GM18519 (cell line): ENCODE results near the gene COL2A1.

Experiments used
- ATAC-seq: cut with Tn5 transposase; IDR thresholded peaks from one replicate; pipeline ENCODE4 v1.9.1; 2021; ENCODE audit warnings: mild to moderate bottlenecking, moderate library complexity; ENCODE audit not compliant: unreplicated experiment, low FRiP score

COL2A1 gene

DNA sequence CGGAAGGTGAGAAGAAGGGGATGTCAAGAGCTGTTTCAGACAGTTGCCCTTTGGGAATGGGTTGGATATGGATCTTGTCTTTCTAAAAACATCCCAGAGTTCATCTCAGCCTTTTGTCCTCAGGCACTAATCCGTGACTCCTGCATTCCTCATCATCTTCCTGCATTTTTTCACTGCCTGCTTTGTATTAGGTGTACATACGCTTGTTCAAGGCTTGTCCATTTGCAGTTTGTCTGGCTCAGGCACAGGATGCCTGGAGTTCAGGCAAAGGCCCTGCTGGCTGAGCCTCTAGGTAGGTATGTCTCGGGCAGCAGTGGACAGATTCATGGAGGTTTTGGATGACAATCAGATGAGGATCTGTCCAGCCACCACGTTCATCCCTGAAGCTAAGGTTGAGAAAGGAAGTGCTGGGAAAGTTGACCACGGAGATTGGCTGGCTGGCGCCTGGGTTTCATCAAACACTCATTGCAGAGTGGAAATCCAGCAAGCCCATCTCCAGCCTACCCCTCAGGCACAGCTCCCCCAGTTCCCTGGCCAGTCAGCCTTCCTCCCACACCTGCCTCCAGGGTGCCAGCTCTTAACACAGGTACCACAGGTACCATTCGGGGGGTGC, 53.3 kb downstream of the COL2A1 start:
- no peak for ATAC-seq

DNA sequence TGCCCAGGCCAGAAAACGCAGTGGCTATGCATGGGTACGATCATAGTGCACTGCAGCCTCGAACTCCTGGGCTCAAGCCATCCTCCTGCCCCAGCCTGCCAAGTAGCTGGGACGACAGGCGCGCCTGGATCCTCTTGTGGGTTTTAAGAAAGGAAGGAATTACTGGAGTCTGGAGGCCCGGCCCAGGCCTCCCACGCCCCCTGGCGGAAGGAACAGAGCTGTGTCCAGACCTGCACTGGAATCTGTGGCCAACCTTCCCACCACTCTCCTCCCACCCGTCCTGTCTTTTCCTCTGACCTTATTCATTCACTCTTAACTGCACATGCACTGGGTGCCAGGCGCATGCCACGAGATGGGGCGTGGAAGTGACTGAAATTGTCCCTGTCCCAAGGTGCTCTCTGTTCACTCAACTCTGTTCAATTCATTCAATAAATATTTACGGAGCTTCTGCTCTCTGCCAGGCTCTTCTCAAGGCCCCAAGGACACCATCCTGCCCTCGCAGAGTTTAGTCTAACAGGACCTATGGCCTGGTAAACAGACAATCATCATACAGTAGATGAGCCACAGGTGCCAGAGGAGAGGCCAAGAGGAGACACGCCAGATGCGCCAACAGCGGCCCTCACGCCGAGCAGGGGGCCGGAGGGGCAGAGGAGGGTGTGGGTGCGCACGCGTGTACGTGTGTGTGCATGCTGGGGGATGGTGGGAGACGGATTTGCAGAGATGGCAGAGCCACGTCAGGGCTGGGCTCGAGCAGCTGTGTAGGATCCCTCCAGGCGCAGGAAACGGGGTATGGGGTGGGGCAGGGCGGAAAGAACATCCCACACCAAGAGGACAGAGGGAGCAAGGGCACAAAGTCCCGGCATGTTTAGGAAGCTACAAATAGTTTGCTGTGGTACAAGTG, 54.6 kb downstream of the COL2A1 start:
- no peak for ATAC-seq

DNA sequence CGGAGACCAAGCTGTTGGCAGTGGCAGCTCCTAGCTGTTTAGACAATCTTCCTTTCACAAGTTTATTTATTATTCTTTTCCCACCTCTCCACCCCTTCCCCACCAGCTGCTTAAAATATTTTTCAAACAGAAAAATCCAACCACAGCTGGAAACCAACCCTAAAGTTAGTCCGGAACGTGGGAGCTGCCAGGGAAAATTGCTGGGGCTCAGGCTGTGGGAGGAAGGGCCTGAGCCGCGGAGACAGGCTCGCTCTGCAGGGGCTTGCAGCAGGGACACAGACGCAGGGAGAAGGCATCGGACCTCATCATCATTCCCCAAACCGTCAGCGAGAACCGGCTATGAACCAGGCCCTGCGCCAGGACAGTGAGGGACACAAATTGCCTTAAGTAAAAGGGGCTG, 56.9 kb downstream of the COL2A1 start:
- no peak for ATAC-seq

DNA sequence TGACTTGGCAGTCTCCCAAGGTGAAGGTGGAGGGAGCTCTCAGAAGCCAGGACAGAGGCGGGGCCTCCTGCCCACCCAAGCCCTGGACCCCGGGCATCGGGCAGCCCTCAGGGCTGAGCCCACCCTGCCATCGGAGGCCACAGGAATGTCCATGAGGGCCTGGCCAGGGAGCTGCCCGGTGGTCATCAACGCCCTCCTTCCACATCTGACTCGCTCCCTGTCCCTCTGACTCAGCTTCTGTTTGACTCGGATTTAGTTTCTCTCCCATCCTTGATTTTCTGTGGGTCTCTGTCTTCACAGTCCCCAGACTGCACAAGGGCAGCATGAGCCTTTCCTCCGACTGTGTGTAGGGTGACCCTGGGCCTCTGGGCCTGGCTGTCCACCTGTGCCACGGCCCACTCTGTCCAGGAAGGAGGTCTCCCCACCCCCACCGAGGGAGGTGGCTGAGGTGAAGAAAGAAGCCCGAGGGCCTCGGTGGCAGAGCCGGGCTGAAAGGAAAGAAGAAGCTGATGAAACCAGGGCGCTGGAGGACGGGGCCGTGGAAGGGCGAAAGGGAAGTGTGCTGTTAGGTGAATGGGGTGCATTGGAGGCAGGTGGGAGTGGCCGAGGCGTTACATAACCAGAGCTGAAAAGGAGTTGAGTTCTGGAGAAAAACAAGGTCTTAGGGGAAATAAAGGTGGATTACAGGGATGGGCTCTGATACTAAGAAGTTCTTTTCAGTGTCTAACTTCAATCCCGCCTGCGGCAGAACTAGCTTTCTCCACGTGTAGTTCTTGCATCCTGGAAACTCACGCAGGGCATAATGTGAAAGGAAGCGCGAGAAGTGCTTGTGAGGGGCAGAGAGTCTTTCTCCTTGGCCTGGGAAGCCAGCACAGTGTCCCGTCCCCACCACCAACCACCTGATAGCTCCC, 57.6 kb downstream of the COL2A1 start:
- ATAC-seq: no peak

DNA sequence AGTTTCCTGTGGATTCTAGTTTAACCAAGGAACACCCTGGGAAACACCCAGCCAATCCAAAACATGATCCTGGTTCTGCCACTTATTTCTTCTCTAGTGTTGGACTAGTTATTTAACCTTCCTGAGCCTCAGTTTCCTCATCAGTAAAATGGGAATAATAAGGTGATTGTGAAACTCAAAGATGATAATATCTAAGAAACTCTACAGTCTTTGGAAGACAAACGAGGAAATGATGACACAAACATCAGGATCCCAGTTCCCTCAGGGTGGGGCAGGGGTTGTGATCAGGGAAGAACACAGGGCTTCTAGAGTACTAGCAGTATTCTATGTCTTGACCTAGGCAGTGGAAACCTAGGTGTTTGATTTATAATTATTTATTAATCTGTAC, 58.9 kb downstream of the COL2A1 start:
- no peak for ATAC-seq

DNA sequence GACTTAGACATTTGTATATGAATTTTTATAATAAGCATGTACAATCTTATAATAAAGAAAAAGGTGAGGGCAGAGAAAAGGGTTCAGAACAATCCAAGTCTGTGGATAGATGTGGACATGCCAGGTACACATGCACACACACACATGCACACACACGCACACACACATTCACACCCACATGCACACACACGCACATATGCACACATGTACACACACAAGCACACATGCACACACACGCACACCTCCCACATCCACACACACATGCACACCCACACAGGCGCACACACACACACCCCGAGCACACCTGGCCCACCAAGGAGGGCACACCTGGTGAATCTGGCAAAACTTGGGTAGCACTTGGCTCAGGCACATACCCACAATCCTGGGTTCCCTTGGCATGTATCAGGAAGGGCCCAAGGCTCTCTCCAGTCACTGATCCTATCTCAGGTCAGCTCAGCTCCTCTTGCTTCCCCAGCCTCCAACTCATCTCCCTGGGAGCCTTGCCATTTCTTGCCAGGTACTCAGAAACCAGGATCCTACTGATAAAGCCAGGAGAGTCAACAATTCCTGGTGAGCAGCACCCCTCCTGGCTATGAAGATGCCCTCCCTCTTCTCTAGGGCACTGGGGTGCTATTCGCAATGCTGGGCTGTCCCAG, 59.5 kb downstream of the COL2A1 start:
- no peak for ATAC-seq

DNA sequence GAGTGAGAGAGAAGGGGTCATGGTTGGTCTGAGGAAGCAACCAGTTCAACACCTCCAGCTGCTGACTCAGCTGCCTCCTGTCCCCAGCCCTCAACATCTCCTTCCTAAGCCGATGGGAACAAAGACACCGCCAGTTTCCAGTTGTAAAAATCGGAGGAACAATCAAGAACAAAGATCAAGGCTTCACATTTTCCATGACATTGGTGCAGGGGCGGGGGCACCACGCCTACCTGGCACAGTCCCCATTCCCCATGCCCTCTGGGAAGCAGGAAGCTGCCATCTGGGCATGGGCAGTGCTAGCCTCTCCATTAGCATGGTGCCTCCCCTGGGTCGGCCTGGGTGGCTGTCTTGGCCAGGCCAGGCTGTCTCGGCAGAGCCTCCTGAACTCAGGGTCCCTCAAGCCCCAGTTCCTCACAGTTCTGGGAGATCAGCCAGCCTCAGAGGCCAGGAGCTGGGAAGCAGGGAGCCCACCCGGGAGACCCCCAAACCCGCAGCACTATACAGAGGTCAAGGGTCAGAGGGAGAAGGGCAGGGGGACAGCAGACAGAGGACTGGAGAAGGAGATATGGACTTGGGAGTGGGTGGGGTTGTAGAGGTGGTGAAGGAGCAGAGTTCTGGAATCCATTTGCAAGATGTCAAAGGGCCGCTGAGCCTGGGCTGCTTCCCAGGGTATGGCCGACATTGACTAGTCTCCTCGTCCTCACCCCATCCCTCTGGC, 60.5 kb downstream of the COL2A1 start:
- ATAC-seq: no peak

DNA sequence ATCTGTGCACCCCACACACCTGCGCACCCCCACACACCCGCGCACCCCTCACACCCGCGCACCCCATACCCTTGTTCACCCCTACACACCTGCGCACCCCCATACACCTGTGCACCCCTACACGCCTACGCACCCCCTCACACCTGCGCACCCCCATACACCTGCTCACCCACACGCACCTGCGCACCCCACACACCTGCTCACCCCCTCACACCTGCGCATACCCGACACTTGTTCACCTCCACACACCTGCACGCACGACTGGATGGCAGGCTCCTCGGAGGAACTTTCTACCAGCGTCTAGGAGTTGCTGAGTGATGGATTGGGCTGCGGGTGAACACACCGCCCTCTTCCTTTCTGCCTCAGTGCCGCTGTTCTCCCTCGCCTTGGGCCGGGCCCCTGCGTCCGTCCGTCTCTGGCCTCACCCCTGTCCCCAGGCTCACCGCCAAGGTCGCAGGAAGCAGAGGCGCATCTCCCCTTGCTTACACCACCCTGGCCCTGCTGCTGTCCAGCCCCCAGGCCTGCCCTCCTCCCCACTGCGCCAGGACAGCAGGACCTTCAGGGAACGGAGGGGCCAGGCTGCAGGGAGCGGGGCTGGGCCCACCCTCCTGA, 61.6 kb downstream of the COL2A1 start:
- ATAC-seq: no peak

DNA sequence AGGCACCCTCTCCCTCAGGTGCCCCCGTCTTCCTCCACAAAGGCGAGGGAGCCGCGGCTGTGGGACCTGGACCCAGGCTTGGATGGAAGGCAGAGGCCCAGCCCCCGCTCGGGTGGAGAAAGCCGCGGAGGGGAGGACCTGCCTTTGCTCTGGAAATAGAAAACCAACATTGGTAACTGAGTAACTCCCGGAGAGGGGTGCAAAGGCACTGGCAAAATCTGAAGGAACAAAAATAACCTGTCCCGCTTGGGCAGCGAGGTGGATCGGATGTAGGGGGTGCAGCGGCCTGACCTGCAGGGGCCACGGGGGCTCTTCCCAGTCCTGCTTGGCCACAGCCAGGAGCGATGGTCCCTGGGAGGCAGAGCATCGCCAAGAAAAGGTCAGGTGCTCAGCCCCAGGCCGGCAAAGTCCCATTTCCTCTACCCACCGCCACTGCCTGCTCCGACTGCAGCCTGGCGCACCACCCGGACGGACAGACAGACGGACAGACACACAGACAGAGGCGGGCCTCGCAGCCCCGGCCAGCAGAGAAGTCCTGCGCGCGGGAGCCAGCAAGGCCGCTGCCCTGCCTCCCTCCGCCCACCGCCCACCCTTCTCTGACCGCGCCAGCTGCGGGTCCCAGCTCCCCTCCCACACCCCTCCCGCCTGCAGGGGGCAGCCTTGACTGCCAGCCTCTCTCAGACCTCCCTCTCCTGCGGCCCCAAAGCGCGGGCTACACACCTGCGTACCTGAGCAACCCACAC, 62.2 kb downstream of the COL2A1 start:
- ATAC-seq: no peak

DNA sequence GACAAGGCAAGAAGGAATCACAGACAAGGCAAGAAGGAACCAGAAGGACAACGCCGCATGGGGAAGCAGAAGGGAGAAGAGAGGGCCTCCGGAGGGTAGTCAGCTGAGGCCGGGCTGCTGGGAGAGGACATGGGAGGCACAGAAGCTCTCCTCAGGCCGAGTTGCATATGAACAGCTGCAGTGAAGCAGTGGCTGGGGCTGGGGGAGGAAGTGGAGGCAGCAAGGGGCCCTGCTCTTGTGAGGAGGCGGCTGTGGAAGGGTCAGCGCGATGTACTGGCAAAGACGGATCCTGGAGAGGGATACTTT, 62.8 kb downstream of the COL2A1 start:
- ATAC-seq: no peak

DNA sequence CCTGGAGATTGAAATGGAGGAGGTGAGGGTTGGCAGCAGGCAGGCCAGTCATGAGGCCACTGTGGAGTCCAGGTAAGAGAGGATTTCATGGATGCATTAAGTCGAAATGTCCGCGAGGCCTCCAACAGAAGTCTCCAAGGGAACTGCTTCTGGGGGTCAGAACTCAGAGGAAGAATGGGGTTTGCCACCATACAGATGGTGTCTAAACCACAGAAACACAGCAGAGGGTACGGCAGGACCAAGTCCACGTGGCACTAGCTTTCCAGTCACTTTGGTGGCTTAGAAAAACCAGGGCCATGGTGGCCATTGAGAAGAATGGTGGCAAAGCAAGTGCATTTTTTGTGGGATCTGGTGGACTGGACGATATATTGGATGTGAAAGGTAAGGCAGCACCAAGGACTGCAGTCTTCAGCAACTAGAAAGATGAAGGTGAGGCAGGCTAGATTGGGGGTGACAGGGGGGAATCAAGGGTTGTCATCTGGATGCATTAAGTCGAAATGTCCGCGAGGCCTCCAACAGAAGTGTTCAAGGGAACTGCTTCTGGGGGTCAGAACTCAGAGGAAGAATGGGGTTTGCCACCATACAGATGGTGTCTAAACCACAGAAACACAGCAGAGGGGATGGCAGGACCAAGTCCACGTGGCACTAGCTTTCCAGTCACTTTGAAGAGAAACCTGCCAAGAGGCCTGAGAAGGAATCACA, 63.4 kb downstream of the COL2A1 start:
- ATAC-seq: no peak

DNA sequence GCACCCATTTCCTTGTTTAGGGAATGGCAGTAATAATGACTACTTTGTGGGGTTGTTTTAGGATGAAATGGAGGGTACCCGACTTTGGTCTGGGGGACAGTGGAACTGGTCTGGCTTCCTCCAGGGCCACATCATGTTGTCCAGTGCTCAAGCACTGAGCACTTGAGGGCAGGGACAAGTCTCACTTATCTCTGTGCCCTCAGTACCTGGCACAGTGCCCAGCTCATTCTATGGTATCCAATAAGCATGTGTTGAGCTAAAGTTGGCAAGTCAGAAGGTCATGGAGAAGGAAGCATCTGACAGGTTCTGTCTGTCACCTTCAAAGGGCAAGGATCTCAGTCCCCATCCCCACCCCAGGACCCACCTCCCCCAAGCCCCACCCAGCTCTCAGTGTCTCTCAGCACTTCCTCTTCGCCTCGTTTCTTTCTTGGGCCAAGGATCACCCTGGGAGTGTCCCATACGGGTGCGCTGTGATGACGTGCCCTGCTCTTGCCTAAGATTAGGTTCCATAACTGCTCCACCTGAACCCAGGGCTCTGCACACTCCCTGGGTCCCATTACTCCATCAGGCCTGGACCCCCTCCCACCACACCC, 65.2 kb downstream of the COL2A1 start:
- no peak for ATAC-seq

DNA sequence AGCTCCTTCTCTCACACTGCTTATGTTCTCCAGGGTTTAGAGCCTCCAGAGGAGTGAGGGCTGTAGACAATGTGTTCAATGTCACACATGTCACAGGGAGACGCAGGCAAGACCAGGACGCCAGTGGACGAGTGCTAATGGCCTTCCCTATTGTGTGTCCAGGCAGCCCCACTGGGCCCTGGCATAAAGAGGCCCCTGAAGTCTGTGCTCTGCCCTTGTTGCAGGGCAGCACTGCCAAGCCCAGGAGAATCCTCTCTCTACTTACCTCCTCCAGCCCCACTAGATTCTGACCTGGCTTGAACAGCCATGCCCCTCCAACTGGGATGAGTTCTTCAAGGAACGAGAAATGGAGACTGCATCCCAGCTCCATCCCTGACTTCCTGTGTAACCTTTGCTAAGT, 65.7 kb downstream of the COL2A1 start:
- no peak for ATAC-seq

DNA sequence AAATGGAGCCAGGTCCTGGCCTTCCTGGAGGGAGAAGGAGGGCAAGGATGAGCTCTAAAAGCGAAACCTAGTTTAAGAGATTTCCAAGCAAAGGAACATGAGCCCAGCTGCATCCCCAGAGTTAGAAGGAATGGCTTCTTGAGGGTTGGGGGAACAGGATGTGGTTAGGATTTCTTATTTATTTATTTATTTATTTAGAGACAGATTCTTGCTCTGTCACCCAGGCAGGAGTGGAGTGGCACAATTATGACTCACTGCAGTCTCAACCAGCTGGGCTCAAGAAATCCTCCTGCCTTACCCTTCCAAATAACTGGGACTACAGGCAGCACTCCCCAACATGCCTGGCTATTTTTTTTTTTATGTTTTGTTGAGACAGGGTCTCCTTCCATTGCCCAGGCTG, 66.2 kb downstream of the COL2A1 start:
- no peak for ATAC-seq

DNA sequence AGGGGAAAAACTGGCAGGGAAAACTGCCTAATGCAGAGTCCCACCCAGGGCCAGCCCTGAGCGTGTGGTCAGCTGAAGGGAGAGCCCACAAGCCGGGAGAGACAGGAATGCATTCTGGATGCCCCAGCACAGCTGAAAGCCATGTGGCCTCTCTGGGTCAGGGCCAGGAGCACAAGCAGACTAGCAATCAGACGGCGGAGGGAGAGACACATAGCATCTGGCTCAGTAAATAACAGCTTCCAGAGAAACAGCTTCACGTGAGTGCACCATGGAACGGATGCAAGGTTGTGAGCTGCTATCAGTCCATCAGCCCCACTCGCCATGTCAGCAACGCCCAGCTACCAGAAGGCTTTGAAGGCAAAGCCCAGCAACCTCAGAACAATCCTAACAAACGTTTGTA, 69.1 kb downstream of the COL2A1 start:
- no peak for ATAC-seq

DNA sequence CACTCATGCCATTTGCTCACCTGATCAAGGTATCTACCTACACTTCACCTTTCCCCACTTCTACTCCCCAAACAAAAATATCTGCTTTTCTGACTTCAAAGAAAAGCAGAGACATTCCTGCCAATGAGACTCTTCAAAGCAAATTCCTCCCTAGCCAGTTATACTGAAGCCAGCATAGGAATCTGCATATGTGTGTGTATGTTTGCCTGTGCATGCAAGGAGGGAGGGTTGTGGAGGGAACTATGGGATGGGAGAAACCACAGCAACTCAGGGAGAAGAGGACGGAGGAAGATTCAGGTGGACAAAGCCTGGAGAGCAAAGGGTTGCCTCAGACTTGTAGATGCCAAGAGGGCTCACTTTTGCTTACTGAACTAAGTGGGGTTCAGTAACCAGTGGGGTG, 73.1 kb downstream of the COL2A1 start:
- ATAC-seq: no peak

DNA sequence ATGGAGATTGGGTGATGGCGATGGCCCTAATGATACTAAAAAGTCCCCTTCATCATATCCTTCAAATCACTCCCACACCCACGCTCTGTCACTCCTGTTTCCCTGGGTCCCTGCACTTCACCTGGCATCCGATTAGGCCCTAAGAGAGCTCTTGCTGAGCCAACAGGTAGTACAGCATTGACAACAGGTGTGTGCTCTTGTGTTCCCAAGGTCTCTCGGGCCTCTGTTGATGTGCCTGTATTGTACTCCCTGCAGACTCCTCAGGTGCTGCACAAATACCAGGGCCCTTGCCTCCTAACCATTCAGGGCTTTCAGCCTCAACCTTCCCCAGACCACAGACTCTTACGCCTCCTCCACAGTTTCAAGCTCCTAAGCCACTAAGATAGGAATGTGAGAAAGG, 73.6 kb downstream of the COL2A1 start:
- no peak for ATAC-seq

DNA sequence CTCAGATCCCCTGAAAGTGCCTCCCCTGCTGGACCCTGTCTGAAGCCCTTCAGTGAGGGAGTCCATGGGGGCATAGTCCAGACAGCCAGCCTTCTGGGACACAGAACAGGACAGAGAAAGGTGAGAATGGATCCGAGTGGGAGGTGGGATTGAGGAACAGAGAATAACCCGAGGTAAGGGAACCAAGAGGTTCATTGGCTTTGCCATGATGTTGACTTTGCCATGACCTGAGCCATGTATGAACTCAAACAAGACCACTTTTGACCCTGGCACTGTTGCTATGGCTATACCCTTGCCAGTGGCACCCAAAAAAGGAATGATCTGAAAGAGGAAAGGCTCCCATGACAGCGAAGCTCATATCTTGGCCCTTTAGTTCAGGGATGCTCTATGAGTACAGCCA, 76.9 kb downstream of the COL2A1 start:
- ATAC-seq: no peak
